BLaER1 treated with 17β-estradiol and CSF1 and Interleukin-3, amounts not matched to agents 10 nM and 100 nM (cell line): Measurements from ENCODE around the gene KIAA0825.

Source experiments
- H3K27ac ChIP-seq, 11 experiments: shearing (Covaris generic); formaldehyde crosslinking; 2 replicates each; pipeline ENCODE4 v1.8.1; 2022
- H3K27me3 ChIP-seq, 11 experiments: shearing (Covaris generic); formaldehyde crosslinking; 2 replicates each; pipeline ENCODE4 v1.8.1; 2022
- H3K36me3 ChIP-seq, 11 experiments: shearing (Covaris generic); formaldehyde crosslinking; 2 replicates each; pipeline ENCODE4 v1.8.1; 2022
- H3K4me1 ChIP-seq, 10 experiments: shearing (Covaris generic); formaldehyde crosslinking; 2 replicates each; pipeline ENCODE4 v1.8.1; 2022
- H3K4me2 ChIP-seq, 11 experiments: shearing (Covaris generic); formaldehyde crosslinking; 2 replicates each; pipeline ENCODE4 v1.8.1; 2022
- H3K4me3 ChIP-seq, 10 experiments: shearing (Covaris generic); formaldehyde crosslinking; 2 replicates each; pipeline ENCODE4 v1.8.1; 2022
- H3K9ac ChIP-seq, 11 experiments: shearing (Covaris generic); formaldehyde crosslinking; 2 replicates each; pipeline ENCODE4 v1.8.1; 2022
- H3K9me3 ChIP-seq, 11 experiments: shearing (Covaris generic); formaldehyde crosslinking; replicated peaks in 1 of 11; 2 replicates each; pipeline ENCODE4 v1.8.1; 2022
- H4K20me1 ChIP-seq, 11 experiments: shearing (Covaris generic); formaldehyde crosslinking; 2 replicates each; pipeline ENCODE4 v1.8.1; 2022
- Cebpa-rat ChIP-seq, 11 experiments: shearing (Covaris generic); IDR thresholded peaks; 2 replicates each; pipeline ENCODE4 v1.8.1; 2022

Gene KIAA0825

GRCh38 chr5:94212476-94212875 is 405.9 kb downstream of the KIAA0825 start:
- Histone ChIP-seq H4K20me1 (no peaks in the 10 kb centered on the region), H3K4me3 (no peak overlapping the region), H3K9ac (no peak overlapping the region), H3K27me3 (no peaks in the 10 kb centered on the region), H3K36me3 (no peaks in the 10 kb centered on the region), H3K4me2 (no peak overlapping the region), H3K4me1 (no peaks in the 10 kb centered on the region), H3K9me3 (no peaks in the 10 kb centered on the region), H3K27ac (no peak overlapping the region)
- TF ChIP-seq Cebpa-rat (IDR thresholded peaks at IDR 0.05): no peak

GRCh38 chr5:94209774-94210355 is 408.5 kb downstream of the KIAA0825 start:
- Histone ChIP-seq H4K20me1 (no peaks in the 10 kb centered on the region), H3K4me2 (no peak overlapping the region), H3K4me1 (no peaks in the 10 kb centered on the region), H3K27ac (no peak overlapping the region), H3K27me3 (no peaks in the 10 kb centered on the region), H3K9me3 (no peaks in the 10 kb centered on the region), H3K9ac (no peak overlapping the region), H3K4me3 (no peak overlapping the region), H3K36me3 (no peaks in the 10 kb centered on the region)
- TF ChIP-seq Cebpa-rat (IDR thresholded peaks at IDR 0.05): no peak

GRCh38 chr5:94209272-94209671 is 409.1 kb downstream of the KIAA0825 start:
- Histone ChIP-seq H3K27me3 (no peaks in the 10 kb centered on the region), H3K4me1 (no peaks in the 10 kb centered on the region)

GRCh38 chr5:94199566-94199965 is 418.8 kb downstream of the KIAA0825 start:
- no peak overlapping the region for H3K27ac ChIP-seq
- H3K9me3 ChIP-seq: no peaks in the 10 kb centered on the region
- no peaks in the 10 kb centered on the region for H3K36me3 ChIP-seq
- no peak for TF ChIP-seq Cebpa-rat (IDR thresholded peaks at IDR 0.05)
- no peaks in the 10 kb centered on the region for H3K27me3 ChIP-seq
- H4K20me1 ChIP-seq: no peaks in the 10 kb centered on the region
- H3K4me2 ChIP-seq: no peak overlapping the region
- H3K4me1 ChIP-seq: no peaks in the 10 kb centered on the region
- H3K9ac ChIP-seq: no peak overlapping the region
- H3K4me3 ChIP-seq: no peak overlapping the region

More at GRCh38 chr5:94209272-94209671, 409.1 kb downstream of the KIAA0825 start:
- no peak overlapping the region for H3K4me3 ChIP-seq
- no peak for TF ChIP-seq Cebpa-rat (IDR thresholded peaks at IDR 0.05)
- no peaks in the 10 kb centered on the region for H3K36me3 ChIP-seq
- H3K27ac ChIP-seq: no peak overlapping the region
- no peaks in the 10 kb centered on the region for H4K20me1 ChIP-seq
- H3K4me2 ChIP-seq: no peak overlapping the region
- H3K9ac ChIP-seq: no peak overlapping the region
- no peaks in the 10 kb centered on the region for H3K9me3 ChIP-seq

DNA sequence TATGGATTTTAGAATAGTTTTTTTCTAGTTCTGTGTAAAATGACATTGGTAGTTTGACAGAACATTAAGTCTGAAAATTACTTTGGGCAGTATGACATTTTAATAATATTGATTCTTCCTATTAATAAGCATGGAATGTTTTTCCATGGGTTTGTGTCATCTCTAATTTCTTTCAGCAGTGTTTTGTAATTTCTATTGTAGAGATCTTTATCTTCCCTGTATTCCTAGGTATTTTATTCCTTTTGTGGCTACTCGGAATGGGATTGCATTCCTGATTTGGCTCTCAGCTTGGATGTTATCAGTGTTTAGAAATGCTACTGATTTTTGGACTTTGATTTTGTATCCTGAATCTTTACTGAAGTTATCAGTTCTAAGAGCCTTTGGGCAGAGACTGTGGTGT is 420.4 kb downstream of the KIAA0825 start:
- no peaks in the 10 kb centered on the region for H3K36me3 ChIP-seq
- H3K9me3 ChIP-seq: no peaks in the 10 kb centered on the region
- H4K20me1 ChIP-seq: no peaks in the 10 kb centered on the region
- TF ChIP-seq Cebpa-rat (IDR thresholded peaks at IDR 0.05): no peak
- no peaks in the 10 kb centered on the region for H3K27me3 ChIP-seq
- H3K9ac ChIP-seq: no peak overlapping the region
- H3K27ac ChIP-seq: no peak overlapping the region
- H3K4me2 ChIP-seq: no peak overlapping the region
- no peaks in the 10 kb centered on the region for H3K4me1 ChIP-seq
- no peak overlapping the region for H3K4me3 ChIP-seq

DNA sequence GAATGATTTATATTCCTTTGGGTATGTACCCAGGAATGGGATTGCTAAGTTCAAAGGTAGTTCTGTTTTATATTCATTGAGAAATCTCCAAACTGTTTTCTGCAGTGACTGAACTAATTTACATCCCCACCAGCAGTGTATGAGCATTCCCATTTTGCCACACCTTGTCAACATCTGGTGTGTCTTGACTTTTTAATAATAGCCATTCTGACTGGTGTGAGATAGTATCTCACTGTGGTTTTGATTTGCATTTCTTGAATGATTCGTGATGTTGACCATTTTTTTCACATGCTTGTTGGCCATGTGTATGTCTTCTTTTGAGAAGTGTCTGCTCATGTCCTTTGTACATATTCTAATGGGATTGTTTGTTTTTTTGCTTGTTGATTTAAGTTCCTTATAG is 421.5 kb downstream of the KIAA0825 start:
- Histone ChIP-seq H3K4me3 (no peak overlapping the region), H3K9ac (no peak overlapping the region), H3K4me1 (no peaks in the 10 kb centered on the region), H3K9me3 (no peaks in the 10 kb centered on the region), H3K27ac (no peak overlapping the region), H3K27me3 (no peaks in the 10 kb centered on the region), H3K4me2 (no peak overlapping the region), H3K36me3 (no peaks in the 10 kb centered on the region), H4K20me1 (no peaks in the 10 kb centered on the region)
- TF ChIP-seq Cebpa-rat (IDR thresholded peaks at IDR 0.05): no peak

- Histone ChIP-seq H3K4me1 (no peaks in the 10 kb centered on the region), H3K27me3 (no peaks in the 10 kb centered on the region), H3K4me2 (no peak overlapping the region), H3K27ac (no peak overlapping the region), H3K4me3 (no peak overlapping the region), H3K9me3 (no peaks in the 10 kb centered on the region), H4K20me1 (no peaks in the 10 kb centered on the region), H3K36me3 (no peaks in the 10 kb centered on the region), H3K9ac (no peak overlapping the region)
- TF ChIP-seq Cebpa-rat (IDR thresholded peaks at IDR 0.05): no peak
Observed at GRCh38 chr5:94192658-94193391, 425.6 kb downstream of the KIAA0825 start.

DNA sequence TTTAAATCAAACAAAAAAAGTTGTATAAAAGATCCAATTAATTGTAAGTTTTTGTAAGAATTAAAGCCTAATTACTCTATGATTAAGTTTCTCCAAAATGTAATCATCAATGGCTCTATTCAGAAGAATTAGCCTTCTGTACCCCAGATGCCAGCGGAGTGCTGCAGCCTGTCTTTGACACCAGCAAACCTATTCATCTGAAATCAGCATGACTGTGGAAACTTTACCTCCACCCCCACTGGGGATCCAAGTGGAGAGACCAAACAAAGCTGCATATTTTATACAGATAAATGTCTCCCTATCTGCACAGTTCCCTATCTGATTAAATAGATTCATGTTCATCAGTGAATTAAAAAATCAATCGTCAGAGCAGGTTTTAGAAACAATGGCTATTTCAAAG is 426.8 kb downstream of the KIAA0825 start:
- no peaks in the 10 kb centered on the region for H3K27me3 ChIP-seq
- H3K9me3 ChIP-seq: no peaks in the 10 kb centered on the region
- H4K20me1 ChIP-seq: no peaks in the 10 kb centered on the region
- no peak overlapping the region for H3K4me2 ChIP-seq
- H3K36me3 ChIP-seq: no peaks in the 10 kb centered on the region
- no peak overlapping the region for H3K27ac ChIP-seq
- no peaks in the 10 kb centered on the region for H3K4me1 ChIP-seq
- no peak for TF ChIP-seq Cebpa-rat (IDR thresholded peaks at IDR 0.05)
- H3K4me3 ChIP-seq: no peak overlapping the region
- H3K9ac ChIP-seq: no peak overlapping the region

GRCh38 chr5:94188725-94189124 is 429.7 kb downstream of the KIAA0825 start:
- Histone ChIP-seq H3K9me3 (no peaks in the 10 kb centered on the region), H4K20me1 (no peaks in the 10 kb centered on the region), H3K9ac (no peak overlapping the region), H3K27me3 (no peaks in the 10 kb centered on the region), H3K4me1 (no peaks in the 10 kb centered on the region), H3K27ac (no peak overlapping the region), H3K4me2 (no peak overlapping the region), H3K4me3 (no peak overlapping the region), H3K36me3 (no peaks in the 10 kb centered on the region)
- no peak for TF ChIP-seq Cebpa-rat (IDR thresholded peaks at IDR 0.05)

- Histone ChIP-seq H3K27ac (no peak overlapping the region), H4K20me1 (no peaks in the 10 kb centered on the region), H3K27me3 (no peaks in the 10 kb centered on the region), H3K36me3 (no peaks in the 10 kb centered on the region), H3K4me3 (no peak overlapping the region), H3K9me3 (no peaks in the 10 kb centered on the region), H3K9ac (no peak overlapping the region), H3K4me1 (no peaks in the 10 kb centered on the region), H3K4me2 (no peak overlapping the region)
- TF ChIP-seq Cebpa-rat (IDR thresholded peaks at IDR 0.05): no peak
Observed at GRCh38 chr5:94184870-94185269, 433.5 kb downstream of the KIAA0825 start.
